Mesendoderm (in vitro differentiated cells): ENCODE measurements around the gene IQCM.

Source experiments
- DNase-seq: peaks from one replicate; pipeline ENCODE4 v3.0.0; 2013
- H2AK5ac ChIP-seq: 2 replicates; pipeline ENCODE4 v1.6.1; 2013; ENCODE audit warnings: low read length, inconsistent platforms
- H2BK120ac ChIP-seq: 2 replicates; pipeline ENCODE4 v1.6.1; 2013; ENCODE audit warnings: low read depth, mild to moderate bottlenecking, low read length, moderate library complexity, mixed read lengths
- H2BK15ac ChIP-seq: replicated peaks from 2 replicates; pipeline ENCODE4 v1.6.1; 2013; ENCODE audit warnings: low read depth, mild to moderate bottlenecking, moderate library complexity
- H2BK5ac ChIP-seq: 2 replicates; pipeline ENCODE4 v1.6.1; 2013; ENCODE audit warnings: low read length, inconsistent platforms
- H3K18ac ChIP-seq: 2 replicates; pipeline ENCODE4 v1.6.1; 2013; ENCODE audit warnings: mild to moderate bottlenecking, low read length, mixed read lengths
- H3K23ac ChIP-seq: one replicate; pipeline ENCODE4 v1.6.1; 2013; ENCODE audit warnings: low read length
- H3K27ac ChIP-seq: 2 replicates; pipeline ENCODE4 v1.5.1; 2013; ENCODE audit warnings: low read depth, mild to moderate bottlenecking, inconsistent platforms, low read length, moderate library complexity
- H3K27me3 ChIP-seq: 2 replicates; pipeline ENCODE4 v1.6.1; 2013; ENCODE audit warnings: low read length, control low read depth, mild to moderate bottlenecking, inconsistent platforms; ENCODE audit not compliant: insufficient read depth, poor library complexity
- H3K36me3 ChIP-seq: 2 replicates; pipeline ENCODE4 v1.6.1; 2013; ENCODE audit warnings: low read length, inconsistent platforms; ENCODE audit not compliant: control insufficient read depth, insufficient read depth
- H3K4ac ChIP-seq: one replicate; pipeline ENCODE4 v1.6.1; 2013; ENCODE audit warnings: low read depth, mild to moderate bottlenecking, low read length, moderate library complexity
- H3K4me1 ChIP-seq: 2 replicates; pipeline ENCODE4 v1.6.1; 2013; ENCODE audit warnings: low read depth, low read length, inconsistent platforms; ENCODE audit not compliant: control insufficient read depth
- H3K4me2 ChIP-seq: 2 replicates; pipeline ENCODE4 v1.6.1; 2013; ENCODE audit warnings: low read length
- H3K4me3 ChIP-seq: 2 replicates; pipeline ENCODE4 v1.5.1; 2013; ENCODE audit warnings: mild to moderate bottlenecking, low read length
- H3K56ac ChIP-seq: one replicate; pipeline ENCODE4 v1.6.1; 2013; ENCODE audit warnings: low read length
- H3K79me1 ChIP-seq: 2 replicates; pipeline ENCODE4 v1.6.1; 2013; ENCODE audit warnings: low read length, inconsistent platforms
- H3K79me2 ChIP-seq: 2 replicates; pipeline ENCODE4 v1.6.1; 2013; ENCODE audit warnings: mild to moderate bottlenecking, low read length; ENCODE audit not compliant: control insufficient read depth, insufficient read depth
- H3K9ac ChIP-seq: 2 replicates; pipeline ENCODE4 v1.6.1; 2013; ENCODE audit warnings: low read length, inconsistent platforms
- H4K5ac ChIP-seq: one replicate; pipeline ENCODE4 v1.6.1; 2013; ENCODE audit warnings: low read length
- H4K8ac ChIP-seq: one replicate; pipeline ENCODE4 v1.6.1; 2013; ENCODE audit warnings: low read depth, mild to moderate bottlenecking, control low read depth, low read length, moderate library complexity
- WGBS: extraction: QIAGEN DNeasy Blood & Tissue Kit; methylation state at CpG from one replicate; pipeline ENCODE4 v1.1.7; 2013; ENCODE audit warnings: low lambda C conversion rate, missing lambda C conversion rate; ENCODE audit not compliant: insufficient coverage; ENCODE audit errors: extremely low coverage; 5-methylcytosine and 5-hydroxymethylcytosine counted together

IQCM gene

GRCh38 chr4:149574971-149575370 is 240.7 kb downstream of the IQCM start:
- Histone ChIP-seq H3K4me1 (no peaks in the 10 kb centered on the region), H2BK15ac (no peak overlapping the region), H2AK5ac (no peak overlapping the region), H2BK5ac (no peak overlapping the region), H4K5ac (no peak overlapping the region), H3K4ac (no peak overlapping the region), H3K9ac (no peak overlapping the region), H2BK120ac (no peak overlapping the region), H3K23ac (no peak overlapping the region), H3K27me3 (no peaks in the 10 kb centered on the region), H3K79me1 (no peaks in the 10 kb centered on the region), H3K4me3 (no peak overlapping the region), H3K27ac (no peak overlapping the region), H3K18ac (no peak overlapping the region), H4K8ac (no peak overlapping the region), H3K36me3 (no peaks in the 10 kb centered on the region), H3K56ac (no peak overlapping the region), H3K4me2 (no peak overlapping the region), H3K79me2 (no peaks in the 10 kb centered on the region)
- WGBS: no CpG with 5 or more reads among the region's 4 CpGs
- DNase-seq: no peak

- Histone ChIP-seq H3K27me3 (no peaks in the 10 kb centered on the region), H3K79me2 (no peaks in the 10 kb centered on the region), H3K56ac (no peak overlapping the region), H2BK120ac (no peak overlapping the region), H3K9ac (no peak overlapping the region), H3K18ac (no peak overlapping the region), H3K79me1 (no peaks in the 10 kb centered on the region), H2BK15ac (no peak overlapping the region), H3K4ac (no peak overlapping the region), H3K4me1 (no peaks in the 10 kb centered on the region), H3K27ac (no peak overlapping the region), H4K5ac (no peak overlapping the region), H4K8ac (no peak overlapping the region), H3K4me2 (no peak overlapping the region), H3K4me3 (no peak overlapping the region), H2BK5ac (no peak overlapping the region), H3K23ac (no peak overlapping the region), H3K36me3 (no peaks in the 10 kb centered on the region), H2AK5ac (no peak overlapping the region)
- WGBS: no CpG with 5 or more reads among the region's 1 CpG
- DNase-seq: no peak
These were observed 242.9 kb downstream of the IQCM start for GRCh38 chr4:149572716-149573115.

GRCh38 chr4:149555799-149556198 is 259.8 kb downstream of the IQCM start:
- Histone ChIP-seq H3K79me1 (no peaks in the 10 kb centered on the region), H3K9ac (no peak overlapping the region), H3K18ac (no peak overlapping the region), H3K4me3 (no peak overlapping the region), H2AK5ac (no peak overlapping the region), H3K79me2 (no peaks in the 10 kb centered on the region), H3K56ac (no peak overlapping the region), H3K4me1 (no peaks in the 10 kb centered on the region), H3K4ac (no peak overlapping the region), H4K5ac (no peak overlapping the region), H3K23ac (no peak overlapping the region), H4K8ac (no peak overlapping the region), H2BK5ac (no peak overlapping the region), H3K4me2 (no peak overlapping the region), H3K36me3 (no peaks in the 10 kb centered on the region), H3K27ac (no peak overlapping the region), H2BK120ac (no peak overlapping the region), H2BK15ac (no peak overlapping the region), H3K27me3 (no peaks in the 10 kb centered on the region)
- WGBS: no CpG with 5 or more reads among the region's 1 CpG
- no peak for DNase-seq

- DNase-seq: no peak
- Histone ChIP-seq H3K79me2 (no peaks in the 10 kb centered on the region), H3K9ac (no peak overlapping the region), H3K27ac (no peak overlapping the region), H2BK15ac (no peak overlapping the region), H4K8ac (no peak overlapping the region), H3K79me1 (no peaks in the 10 kb centered on the region), H3K23ac (no peak overlapping the region), H3K4ac (no peak overlapping the region), H4K5ac (no peak overlapping the region), H3K4me2 (no peak overlapping the region), H3K36me3 (no peaks in the 10 kb centered on the region), H2AK5ac (no peak overlapping the region), H3K18ac (no peak overlapping the region), H2BK120ac (no peak overlapping the region), H3K4me3 (no peak overlapping the region), H2BK5ac (no peak overlapping the region), H3K4me1 (no peaks in the 10 kb centered on the region), H3K27me3 (no peaks in the 10 kb centered on the region), H3K56ac (no peak overlapping the region)
- WGBS: no CpG with 5 or more reads among the region's 1 CpG
These were observed 260.5 kb downstream of the IQCM start for GRCh38 chr4:149555146-149555545.

GRCh38 chr4:149553959-149554520 is 261.6 kb downstream of the IQCM start:
- Histone ChIP-seq H2AK5ac (no peak overlapping the region), H3K79me2 (no peaks in the 10 kb centered on the region), H3K79me1 (no peaks in the 10 kb centered on the region), H3K4me1 (no peaks in the 10 kb centered on the region), H4K5ac (no peak overlapping the region), H3K4me2 (no peak overlapping the region), H3K4me3 (no peak overlapping the region), H3K23ac (no peak overlapping the region), H3K56ac (no peak overlapping the region), H2BK15ac (no peak overlapping the region), H3K27me3 (no peaks in the 10 kb centered on the region), H3K9ac (no peak overlapping the region), H3K36me3 (no peaks in the 10 kb centered on the region), H4K8ac (no peak overlapping the region), H3K4ac (no peak overlapping the region), H2BK120ac (no peak overlapping the region), H3K27ac (no peak overlapping the region), H2BK5ac (no peak overlapping the region), H3K18ac (no peak overlapping the region)
- no peak for DNase-seq
- WGBS: no CpG with 5 or more reads among the region's 6 CpGs

- Histone ChIP-seq H3K4me1 (no peaks in the 10 kb centered on the region), H3K18ac (no peak overlapping the region), H3K9ac (no peak overlapping the region), H4K5ac (no peak overlapping the region), H2AK5ac (no peak overlapping the region), H4K8ac (no peak overlapping the region), H3K4me2 (no peak overlapping the region), H3K79me1 (no peaks in the 10 kb centered on the region), H2BK120ac (no peak overlapping the region), H3K56ac (no peak overlapping the region), H2BK5ac (no peak overlapping the region), H2BK15ac (no peak overlapping the region), H3K36me3 (no peaks in the 10 kb centered on the region), H3K4ac (no peak overlapping the region), H3K79me2 (no peaks in the 10 kb centered on the region), H3K27ac (no peak overlapping the region), H3K27me3 (no peaks in the 10 kb centered on the region), H3K23ac (no peak overlapping the region), H3K4me3 (no peak overlapping the region)
- DNase-seq: no peak
These were observed 263.0 kb downstream of the IQCM start for GRCh38 chr4:149552601-149553000.
